Esophagus mucosa (tissue), 1 donor: ENCODE data around the gene PTPRH. TPM values are rescaled to one million over a fixed set of nuclear protein-coding genes. Genes with fewer than 3 reads are reported as not detected.
"Not testable (repeated sequence)": the region's sequence is repeated elsewhere in the genome, so short reads cannot be mapped to it uniquely, and the experiment has no call there.

Source experiments
- ATAC-seq: fragments of 200-7000 bp; cut with Tn5 transposase; one replicate; pipeline ENCODE4 v1.9.1; 2020
- total RNA-seq: library from RNA; stranded (reverse); gene quantifications from one replicate; pipeline ENCODE4 v1.2.4, GENCODE V29; 2023
- donor health status: DM: yes; HTN: yes; CAD: no.

PTPRH gene
- total RNA-seq, 1 donor from 2014 or later, result 3.6 TPM

DNA sequence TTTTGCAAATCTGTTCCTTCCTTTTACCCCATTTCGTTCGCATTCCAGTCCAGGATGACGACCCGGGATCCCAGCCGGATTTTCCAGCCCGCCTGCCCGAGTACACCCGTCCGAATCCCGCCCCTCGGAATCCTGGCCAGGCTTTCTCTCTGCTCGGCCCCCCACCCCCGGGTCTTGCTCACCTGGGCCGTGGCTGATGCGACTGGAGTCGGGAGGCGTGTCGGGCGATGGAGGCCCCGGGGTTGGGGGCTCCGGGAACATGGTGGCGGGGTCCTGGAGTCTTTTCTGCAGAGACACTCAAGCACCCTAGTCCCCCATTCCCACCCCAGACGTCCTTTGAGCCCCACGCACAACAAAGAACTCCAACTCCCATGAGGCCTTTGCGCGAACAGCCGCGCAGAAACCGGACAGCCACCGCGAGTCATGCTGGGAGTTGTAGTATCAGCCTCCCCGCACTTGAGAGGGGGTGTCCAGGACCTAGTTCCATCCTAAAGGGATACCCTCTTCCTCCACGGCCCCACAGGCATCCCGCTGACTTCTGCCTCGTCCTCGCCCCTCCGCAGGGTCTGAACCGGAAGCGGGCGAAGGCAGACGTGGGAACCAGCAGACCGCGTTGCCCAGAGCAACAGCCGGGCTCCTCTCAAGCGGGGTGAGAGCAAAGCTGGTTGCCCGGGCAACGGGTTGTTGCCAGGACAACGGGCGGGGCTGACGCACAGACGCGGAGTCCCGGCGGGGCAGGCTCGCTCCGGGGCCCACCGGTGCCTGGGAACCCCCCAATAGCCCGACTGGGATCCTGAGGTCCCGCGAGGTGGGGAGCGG is 30.3 kb downstream of the PTPRH start:
- ATAC-seq, result peak; percentile 44

- no peak for ATAC-seq
These were observed 33.2 kb downstream of the PTPRH start for GRCh38 chr19:55176076-55176475.

GRCh38 chr19:55175117-55175867 is 34.0 kb downstream of the PTPRH start:
- no peak for ATAC-seq

GRCh38 chr19:55174425-55175116 is 34.7 kb downstream of the PTPRH start:
- no peak for ATAC-seq

DNA sequence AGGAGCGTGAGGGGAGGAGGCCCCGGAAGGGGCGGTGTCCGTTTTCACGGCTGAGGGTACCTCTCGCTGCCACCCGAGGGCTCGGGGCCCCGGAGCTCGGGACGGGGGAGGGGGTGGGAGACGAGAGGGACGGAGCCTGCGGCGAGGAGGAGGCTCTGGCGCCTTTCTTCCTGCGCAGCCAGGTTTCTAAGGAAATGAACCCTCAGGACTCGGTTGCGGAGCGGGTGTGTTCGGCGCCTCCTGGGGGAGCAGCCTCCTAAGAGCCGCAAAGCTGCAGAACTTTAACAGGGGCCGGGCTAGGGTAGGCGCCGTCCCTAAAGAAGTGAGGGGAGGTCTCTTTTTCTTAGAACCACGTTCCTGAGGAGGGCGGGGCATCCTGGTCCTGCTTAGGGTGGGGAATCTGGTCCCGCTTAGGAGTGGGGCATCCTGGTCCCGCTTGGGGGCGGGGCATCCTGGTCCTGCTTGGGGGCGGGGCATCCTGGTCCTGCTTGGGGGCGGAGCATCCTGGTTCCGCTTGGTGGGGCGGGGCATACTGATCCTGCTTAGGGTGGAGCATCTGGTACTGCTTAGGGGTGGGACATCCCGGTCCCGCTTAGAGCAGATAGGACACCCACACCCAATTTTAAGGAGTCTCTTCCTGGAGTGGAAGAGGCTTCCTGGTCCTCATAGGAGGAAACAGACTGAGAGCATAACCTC is 35.4 kb downstream of the PTPRH start:
- peak; percentile 35 for ATAC-seq

- peak; percentile 13 for ATAC-seq
These were observed 36.1 kb downstream of the PTPRH start for GRCh38 chr19:55173186-55173713.

DNA sequence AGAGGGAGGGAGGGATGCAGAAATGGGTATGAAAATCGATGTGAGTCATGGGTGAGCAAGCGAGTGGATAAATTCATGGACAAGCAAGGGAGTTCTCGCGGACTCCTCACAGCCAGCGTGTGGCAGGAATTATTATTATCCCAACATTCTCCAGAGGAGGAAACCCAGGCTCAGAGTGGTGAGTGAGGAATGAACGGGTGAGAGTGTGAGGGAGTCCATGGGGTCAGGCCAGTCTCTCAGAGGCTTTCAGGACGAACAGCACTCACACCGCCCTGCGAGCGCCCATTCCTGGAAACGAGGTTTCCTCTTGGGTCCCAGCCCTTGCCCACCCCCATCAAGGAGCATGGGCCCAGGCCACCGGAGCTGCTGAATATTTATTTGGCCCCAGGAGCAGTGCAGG is 36.6 kb downstream of the PTPRH start:
- no peak for ATAC-seq

GRCh38 chr19:55172318-55172717 is 37.0 kb downstream of the PTPRH start:
- not testable (repeated sequence) for ATAC-seq

DNA sequence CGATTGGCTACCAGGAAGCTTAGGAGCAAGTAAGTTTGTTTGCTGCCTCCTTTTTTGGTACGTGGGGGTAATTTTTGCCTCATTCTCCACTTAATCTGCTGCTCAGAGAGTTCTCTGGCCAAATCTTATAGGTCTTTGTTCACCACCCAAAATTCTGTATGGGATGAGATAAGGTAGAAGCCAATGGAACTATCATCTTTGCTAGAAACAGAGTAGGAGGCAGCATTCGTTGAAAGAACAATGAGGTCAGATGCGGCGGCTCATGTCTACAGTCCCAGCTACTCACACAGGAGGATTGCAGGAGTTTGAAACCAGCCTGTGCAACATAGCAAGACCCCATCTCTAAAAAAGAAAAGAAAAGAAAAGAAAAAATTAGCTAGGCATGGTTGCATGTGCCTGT is 37.9 kb downstream of the PTPRH start:
- no peak for ATAC-seq

GRCh38 chr19:55169136-55169535 is 40.2 kb downstream of the PTPRH start:
- no peak for ATAC-seq

- peak; percentile 99 for ATAC-seq
These were observed 42.6 kb downstream of the PTPRH start, which contains the start of gene DNAAF3 for GRCh38 chr19:55166530-55167268. DNAAF3 (minus strand) TSS chr19:55166613; CDS start chr19:55166413, 200 bp downstream.

GRCh38 chr19:55165952-55166529 is 43.3 kb downstream of the PTPRH start:
- ATAC-seq, result peak; percentile 62

GRCh38 chr19:55161571-55162322 is 47.6 kb downstream of the PTPRH start:
- no peak for ATAC-seq

- no peak for ATAC-seq
These were observed 48.3 kb downstream of the PTPRH start for GRCh38 chr19:55160986-55161365.

- ATAC-seq, result peak; percentile 87
These were observed 48.9 kb downstream of the PTPRH start for GRCh38 chr19:55160128-55160985.

DNA sequence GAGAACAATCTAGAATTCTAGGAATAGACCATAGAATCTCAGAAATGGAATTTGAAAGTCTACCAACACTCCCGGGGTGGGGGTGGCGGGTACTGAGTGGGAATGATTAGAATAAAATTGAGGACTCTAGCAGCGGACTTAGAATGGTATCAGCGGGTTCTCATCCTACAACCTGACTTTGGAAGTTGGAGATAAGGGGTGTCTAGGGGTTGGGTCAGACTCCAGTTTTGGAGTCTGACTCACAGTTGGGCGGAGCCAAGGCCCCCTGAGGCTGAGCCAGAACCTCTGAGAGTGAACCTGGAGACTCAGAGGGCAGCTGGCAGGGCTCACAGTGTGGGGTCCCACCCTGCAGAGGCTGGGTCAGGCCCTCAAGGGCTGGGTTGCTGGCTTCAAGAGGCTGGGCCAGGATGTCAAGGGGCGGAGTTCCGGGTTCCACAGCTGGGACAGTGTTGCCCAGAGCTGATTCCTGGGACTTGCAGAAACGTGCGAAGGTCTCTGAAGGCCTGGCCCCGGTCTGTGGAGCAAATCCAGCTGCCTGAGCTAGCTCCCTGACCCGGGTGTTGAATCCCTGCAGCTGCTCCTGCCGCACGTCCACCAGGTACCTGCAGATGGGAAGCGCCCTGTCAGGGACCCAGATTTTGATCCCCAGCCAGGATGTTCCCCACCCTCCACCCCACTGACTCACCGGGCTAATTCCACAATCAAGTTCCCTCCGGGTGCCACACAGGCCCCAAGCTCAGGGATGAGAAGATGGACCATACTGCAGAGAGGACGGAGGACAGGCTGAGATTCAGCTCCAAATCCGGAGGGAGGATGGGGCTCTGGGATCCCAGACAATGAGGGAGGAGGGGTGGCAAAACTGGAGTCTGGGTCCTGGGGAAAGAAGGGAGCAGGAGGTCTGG is 50.2 kb downstream of the PTPRH start:
- ATAC-seq, result peak; percentile 38

- no peak for ATAC-seq
These were observed 50.9 kb downstream of the PTPRH start for GRCh38 chr19:55158423-55158822.
